K562 (cell line): ENCODE results near the gene WASF2. TPM values are rescaled to one million over a fixed set of nuclear protein-coding genes. Genes with fewer than 3 reads are reported as not detected.

Experiments used
- CREB3L1 ChIP-seq: fragments of 450-650 bp; IDR thresholded peaks from 2 replicates; pipeline ENCODE4 v1.6.1; 2014; ENCODE audit warnings: low read depth, mild to moderate bottlenecking, moderate library complexity, borderline replicate concordance
- ELF2 ChIP-seq: fragments of 250-450 bp; sonication (Bioruptor Pico); IDR thresholded peaks from 2 replicates; pipeline ENCODE4 v1.5.0; 2021; ENCODE audit warnings: mild to moderate bottlenecking
- ELK1 ChIP-seq: sonication (generic); formaldehyde crosslinking; IDR thresholded peaks from 2 replicates; pipeline ENCODE4 v1.8.1; 2022; ENCODE audit warnings: missing genetic modification reagents
- ESRRA ChIP-seq: fragments of 450-650 bp; IDR thresholded peaks from 2 replicates; pipeline ENCODE4 v1.6.1; 2014; ENCODE audit warnings: low read depth, mild to moderate bottlenecking, moderate library complexity, borderline replicate concordance
- FOXA3 ChIP-seq, 2 experiments: fragments of 450-650 bp in 1 of 2; sonication (generic) in 1 of 2; formaldehyde crosslinking; IDR thresholded peaks in 1 of 2; conservative IDR thresholded peaks in 1 of 2; 2 replicates each; pipeline versions ENCODE4 v1.4.0 to v1.8.0; 2020 to 2022; ENCODE audit warnings: mild to moderate bottlenecking in 2 of 2, missing genetic modification reagents in 1 of 2
- JUND ChIP-seq, 2 experiments: IDR thresholded peaks; 2 replicates in 1 of 2; 3 replicates in 1 of 2; pipeline ENCODE4 v1.6.1; 2011; ENCODE audit warnings: borderline replicate concordance in 2 of 2, low read depth in 2 of 2, low read length in 2 of 2, improper control_type of control experiment in 1 of 2, missing biosample characterization in 1 of 2, missing genetic modification characterization in 1 of 2, missing genetic modification reagents in 1 of 2
- LEF1 ChIP-seq: fragments of 450-650 bp; IDR thresholded peaks from 2 replicates; pipeline ENCODE4 v1.6.1; 2016; ENCODE audit warnings: mild to moderate bottlenecking
- MAX ChIP-seq: sonication (generic); formaldehyde crosslinking; IDR thresholded peaks from 2 replicates; pipeline ENCODE4 v1.9.0; 2022; ENCODE audit warnings: mild to moderate bottlenecking, missing genetic modification reagents
- MEF2A ChIP-seq: IDR thresholded peaks from 2 replicates; pipeline ENCODE4 v1.6.1; 2011; ENCODE audit warnings: low read depth, mild to moderate bottlenecking, low read length, moderate library complexity; ENCODE audit not compliant: control insufficient read depth
- MTA3 ChIP-seq: fragments of 450-650 bp; formaldehyde crosslinking; IDR thresholded peaks from 2 replicates; pipeline ENCODE4 v1.6.1; 2017; ENCODE audit warnings: mild to moderate bottlenecking, borderline replicate concordance
- PHF20 ChIP-seq: fragments of 450-650 bp; IDR thresholded peaks from 2 replicates; pipeline ENCODE4 v1.6.1; 2018; ENCODE audit not compliant: partially characterized antibody
- POLR2A ChIP-seq: fragments of 450-650 bp; conservative IDR thresholded peaks from 2 replicates; pipeline ENCODE4 v1.6.1; 2016
- RAD51 ChIP-seq: fragments of 450-650 bp; IDR thresholded peaks from 2 replicates; pipeline ENCODE4 v1.7.1; 2016; ENCODE audit warnings: low read depth, mild to moderate bottlenecking, borderline replicate concordance
- SMARCE1 ChIP-seq: fragments of 450-650 bp; IDR thresholded peaks from 2 replicates; pipeline ENCODE4 v1.7.1; 2016; ENCODE audit warnings: mild to moderate bottlenecking
- TAL1 ChIP-seq: fragments of 450-650 bp; IDR thresholded peaks from 2 replicates; pipeline ENCODE4 v1.6.1; 2016; ENCODE audit warnings: mild to moderate bottlenecking
- VEZF1 ChIP-seq: fragments of 200-800 bp; sonication (Bioruptor generic); IDR thresholded peaks from 2 replicates; pipeline ENCODE4 v1.6.1; 2017; ENCODE audit warnings: missing genetic modification characterization, missing compliant biosample characterization
- ZBTB12 ChIP-seq: fragments of 250-450 bp; sonication (Bioruptor Pico); IDR thresholded peaks from 2 replicates; pipeline ENCODE4 v1.4.0; 2020
- ZNF175 ChIP-seq: fragments of 200-800 bp; sonication (Bioruptor generic); IDR thresholded peaks from 2 replicates; pipeline ENCODE4 v1.6.1; 2016; ENCODE audit warnings: low read depth, mild to moderate bottlenecking, missing genetic modification characterization, missing compliant biosample characterization
- ZNF79 ChIP-seq: fragments of 250-450 bp; sonication (Bioruptor Pico); IDR thresholded peaks from 2 replicates; pipeline ENCODE4 v1.4.0; 2020; ENCODE audit warnings: low read depth, mild to moderate bottlenecking, moderate library complexity
- polyA plus RNA-seq, 8 experiments: library from polyadenylated mRNA; depleted of rRNA in 4 of 8; stranded (reverse) in 5 of 8; unstranded in 3 of 8; fragments of >200 nt; fragmentation: Nextera tagmentation in 2 of 8; fragmentation: Illumina TruSeq in 1 of 8; extraction: Ambion mirVana in 2 of 8; extraction: Trizol in 1 of 8; gene quantifications; 2 replicates each; pipeline versions ENCODE4 v1.2.1 to v1.2.3, GENCODE V29; 2011 to 2014; ENCODE audit warnings: inconsistent platforms in 1 of 8, missing spikeins in 1 of 8
- total RNA-seq, 7 experiments: library from RNA; depleted of rRNA in 6 of 7; stranded (reverse); fragments of >200 nt in 6 of 7; fragmentation: Illumina TruSeq in 2 of 7; extraction: Trizol in 2 of 7; gene quantifications; 2 replicates each; pipeline versions ENCODE4 v1.2.1 to v1.2.3, GENCODE V29; 2011 to 2021; ENCODE audit warnings: low replicate concordance in 1 of 7

WASF2 gene
- total and polyA plus RNA-seq, 9 of the 15 experiments (the other 6 are each of a cell fraction or from before 2014, with no cell fraction given) = 8.2 to 163 (median 31.2) TPM

GRCh38 chr1:27528818-27529703 lies 39.1 kb upstream of the WASF2 start (continued):
- TF ChIP-seq MTA3 = peak; percentile 13; the same call in 1 of the 2 replicates
- TF ChIP-seq ZNF79 = no peak
- TF ChIP-seq ZBTB12 (CRISPR knock-in tag) = no peak
- TF ChIP-seq CREB3L1 = peak; percentile 72; the same call in 1 of the 2 replicates
- peak; percentile 88 for TF ChIP-seq MAX
- no peak for TF ChIP-seq ELK1 (CRISPR knock-in tag)
- peak; percentile 64; the same call in 1 of the 2 replicates for TF ChIP-seq ELF2 (CRISPR knock-in tag)
- 0 out of 2 replicates have a peak, but pooled peaks have one; percentile 23 for TF ChIP-seq ESRRA
- peak; percentile 27; the same call in 1 of the 2 replicates for TF ChIP-seq MEF2A
- peak; percentile 77 for TF ChIP-seq VEZF1 (CRISPR knock-in tag)
- peak; percentile 23; the same call in 1 of the 2 replicates for TF ChIP-seq JUND (IDR thresholded peaks at IDR 0.05; ENCODE audit: borderline replicate concordance, low read depth, low read length)
- TF ChIP-seq JUND (tag; IDR thresholded peaks at IDR 0.05; ENCODE audit: borderline replicate concordance, low read depth, low read length) = no peak; the same call in 2 of the 3 replicates
- peak; percentile 72 for TF ChIP-seq SMARCE1
- no peak for TF ChIP-seq FOXA3 (CRISPR knock-in tag; conservative IDR thresholded peaks at IDR 0.05 in 1 of 2, IDR thresholded peaks at IDR 0.05 in 1 of 2)
- peak; percentile 97 for TF ChIP-seq RAD51
- TF ChIP-seq POLR2A = peak; percentile 50
- peak; percentile 38; the same call in 1 of the 2 replicates for TF ChIP-seq ZNF175 (CRISPR knock-in tag)
- TF ChIP-seq PHF20 = peak; percentile 45
- TF ChIP-seq LEF1 = peak; percentile 45; the same call in 1 of the 2 replicates
- 0 out of 2 replicates have a peak, but pooled peaks have one; percentile 14 for TF ChIP-seq TAL1
